GM21825 (cell line): Measurements from ENCODE around the gene ZNF862.

ENCODE experiments used
- ATAC-seq: cut with Tn5 transposase; IDR thresholded peaks from one replicate; pipeline ENCODE4 v1.9.1; 2021; ENCODE audit warnings: mild to moderate bottlenecking, moderate library complexity; ENCODE audit not compliant: unreplicated experiment

Gene ZNF862

DNA sequence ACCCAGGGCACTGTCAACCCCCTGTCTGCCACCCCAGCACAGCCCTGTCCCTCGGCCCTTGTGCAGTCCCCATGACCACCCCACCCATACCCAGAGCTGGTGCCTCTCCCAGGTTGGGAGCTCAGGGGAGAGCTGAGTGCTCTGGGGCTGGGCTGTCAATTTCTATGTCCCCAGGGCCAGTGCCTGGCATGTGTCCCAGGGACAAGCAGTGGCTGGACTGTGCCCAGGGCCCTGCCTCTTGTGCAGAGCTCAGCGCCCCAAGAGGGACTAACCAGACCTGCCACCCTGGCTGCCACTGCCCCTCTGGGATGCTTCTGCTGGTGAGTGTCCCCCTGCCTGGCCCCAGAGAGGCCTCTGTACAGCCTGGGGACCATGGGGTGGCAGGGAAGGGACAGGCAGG, 29.0 kb upstream of the ZNF862 start:
- ATAC-seq: no peak

DNA sequence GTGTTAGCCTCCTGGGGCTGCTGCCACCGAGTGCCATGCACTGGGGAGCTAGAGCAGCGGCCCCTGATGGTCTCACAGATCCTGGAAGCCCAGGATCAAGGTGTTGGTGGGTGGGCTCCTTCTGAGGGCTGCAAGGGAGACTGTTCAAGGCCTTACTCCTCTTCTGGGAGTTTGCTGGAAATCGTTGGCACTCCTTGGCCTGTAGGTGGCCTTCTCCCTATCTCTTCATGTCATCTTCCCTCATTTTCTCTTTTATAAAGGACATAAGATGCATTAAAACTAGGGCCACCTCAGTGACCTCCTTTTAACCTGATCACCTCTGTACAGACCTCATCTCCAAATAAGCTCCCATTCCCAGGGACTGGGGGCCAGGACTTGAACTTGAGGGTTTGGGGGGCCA, 27.0 kb upstream of the ZNF862 start:
- ATAC-seq: no peak

DNA sequence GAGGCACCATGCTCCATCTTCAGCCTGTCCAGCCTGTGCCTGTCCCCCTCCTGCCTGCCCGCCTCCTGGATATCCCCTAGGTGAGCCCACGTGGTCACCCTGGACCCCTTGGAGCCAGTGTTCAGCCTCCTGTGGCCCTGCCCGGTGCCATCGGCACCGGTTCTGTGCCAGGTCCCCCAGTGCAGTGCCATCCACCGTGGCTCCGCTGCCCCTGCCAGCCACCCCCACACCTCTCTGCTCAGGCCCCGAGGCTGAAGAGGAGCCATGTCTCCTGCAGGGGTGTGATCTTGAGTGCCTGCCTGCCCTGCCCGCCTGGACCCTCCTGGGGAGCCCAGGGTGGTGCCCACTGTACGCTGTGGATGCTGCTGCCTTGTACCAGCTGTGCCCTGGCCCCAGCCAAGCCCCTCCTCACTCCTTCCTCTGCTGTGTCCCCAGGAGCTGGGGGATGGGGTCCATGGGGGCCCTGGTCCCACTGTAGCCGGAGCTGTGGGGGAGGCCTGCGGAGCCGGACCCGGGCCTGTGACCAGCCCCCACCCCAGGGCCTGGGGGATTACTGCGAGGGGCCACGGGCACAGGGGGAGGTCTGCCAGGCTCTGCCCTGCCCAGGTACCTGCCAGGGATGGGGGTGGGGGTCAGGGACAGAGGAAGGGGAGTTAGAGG, 26.2 kb upstream of the ZNF862 start:
- no peak for ATAC-seq

DNA sequence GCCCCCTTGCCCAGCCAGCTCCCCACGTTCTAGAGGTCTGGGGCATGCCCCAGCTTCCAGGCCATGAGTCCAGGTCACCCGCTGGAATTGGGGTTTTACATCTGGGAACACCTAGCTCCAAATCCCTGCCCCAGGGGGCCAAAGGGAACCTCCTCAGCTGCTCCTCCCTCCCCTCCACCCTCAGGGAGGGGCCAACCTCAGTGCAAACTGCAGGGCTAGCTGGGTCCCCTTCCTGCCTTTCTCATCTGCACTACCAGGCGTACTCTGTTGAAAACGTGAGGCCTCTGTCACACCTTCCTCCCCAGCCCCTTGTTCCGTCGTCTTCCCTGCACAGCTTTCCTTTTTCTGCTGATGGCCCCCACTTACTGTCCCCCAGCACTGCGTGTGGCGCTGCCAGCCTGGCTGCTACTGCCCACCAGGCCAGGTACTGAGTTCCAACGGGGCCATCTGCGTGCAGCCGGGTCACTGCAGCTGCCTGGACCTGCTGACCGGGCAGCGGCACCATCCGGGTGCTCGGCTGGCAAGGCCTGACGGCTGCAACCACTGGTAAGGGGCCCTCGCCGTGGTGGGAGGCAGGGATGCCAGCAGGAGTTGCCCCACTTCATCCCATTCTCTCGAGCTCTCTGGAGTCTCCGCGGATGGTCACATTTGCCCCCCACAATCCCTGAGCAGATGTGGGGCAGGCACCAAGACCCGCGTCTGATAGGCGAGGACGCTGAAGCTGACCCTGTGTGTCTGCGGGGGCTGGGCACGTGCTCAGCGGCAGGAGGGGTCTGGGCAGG, 24.7 kb upstream of the ZNF862 start:
- ATAC-seq: no peak

DNA sequence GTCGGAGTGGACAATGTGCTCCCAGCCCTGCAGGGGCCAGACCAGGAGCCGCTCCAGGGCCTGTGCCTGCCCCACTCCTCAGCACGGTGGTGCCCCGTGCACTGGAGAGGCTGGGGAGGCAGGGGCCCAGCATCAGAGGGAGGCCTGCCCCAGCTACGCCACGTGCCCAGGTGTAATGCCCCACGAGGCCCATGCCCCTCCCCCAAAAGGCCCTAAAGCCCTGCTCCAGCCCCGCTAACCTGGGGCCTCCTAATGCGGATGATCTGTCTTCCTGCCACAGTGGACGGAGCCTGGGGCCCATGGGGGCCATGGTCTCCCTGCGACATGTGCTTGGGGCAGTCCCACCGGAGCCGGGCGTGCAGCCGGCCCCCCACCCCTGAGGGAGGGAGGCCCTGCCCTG, 23.7 kb upstream of the ZNF862 start:
- ATAC-seq: no peak

DNA sequence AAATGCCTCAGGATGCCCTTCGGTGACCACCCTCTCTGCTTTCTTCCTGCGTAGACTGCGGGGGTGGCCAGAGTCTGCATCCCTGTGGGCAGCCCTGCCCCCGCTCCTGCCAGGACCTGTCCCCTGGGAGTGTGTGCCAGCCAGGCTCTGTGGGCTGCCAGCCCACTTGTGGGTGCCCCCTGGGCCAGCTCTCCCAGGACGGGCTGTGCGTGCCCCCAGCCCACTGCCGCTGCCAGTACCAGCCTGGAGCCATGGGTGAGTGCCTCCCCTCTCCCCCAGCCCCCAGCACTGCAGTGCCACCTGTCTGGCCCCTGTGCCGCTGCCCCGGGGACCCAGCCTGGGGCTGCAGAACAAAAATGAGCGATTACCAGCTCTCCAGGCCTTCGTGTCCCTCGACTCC, 23.1 kb upstream of the ZNF862 start:
- ATAC-seq: no peak

DNA sequence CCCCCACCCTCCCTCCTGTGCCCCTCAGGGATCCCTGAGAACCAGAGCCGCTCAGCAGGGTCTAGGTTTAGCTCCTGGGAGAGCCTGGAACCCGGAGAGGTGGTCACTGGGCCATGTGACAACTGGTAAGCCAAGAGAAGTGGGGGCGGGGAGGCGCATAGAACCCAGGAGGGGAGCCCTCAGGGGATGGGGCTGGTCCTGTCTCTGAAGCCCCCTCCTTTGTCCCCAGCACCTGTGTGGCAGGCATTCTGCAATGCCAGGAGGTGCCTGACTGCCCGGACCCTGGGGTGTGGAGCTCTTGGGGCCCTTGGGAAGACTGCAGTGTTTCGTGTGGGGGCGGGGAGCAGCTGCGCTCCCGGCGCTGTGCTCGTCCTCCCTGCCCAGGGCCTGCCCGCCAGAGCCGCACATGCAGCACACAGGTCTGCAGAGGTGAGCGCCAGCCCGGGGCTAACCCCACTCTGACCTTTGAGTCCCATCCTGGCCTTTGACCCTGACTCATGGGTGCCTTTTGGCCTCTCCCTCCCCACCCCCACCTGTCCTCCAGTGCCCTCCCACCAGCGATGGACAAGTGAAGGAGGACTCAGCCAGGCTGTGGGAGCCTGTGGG, 22.4 kb upstream of the ZNF862 start:
- ATAC-seq: no peak

DNA sequence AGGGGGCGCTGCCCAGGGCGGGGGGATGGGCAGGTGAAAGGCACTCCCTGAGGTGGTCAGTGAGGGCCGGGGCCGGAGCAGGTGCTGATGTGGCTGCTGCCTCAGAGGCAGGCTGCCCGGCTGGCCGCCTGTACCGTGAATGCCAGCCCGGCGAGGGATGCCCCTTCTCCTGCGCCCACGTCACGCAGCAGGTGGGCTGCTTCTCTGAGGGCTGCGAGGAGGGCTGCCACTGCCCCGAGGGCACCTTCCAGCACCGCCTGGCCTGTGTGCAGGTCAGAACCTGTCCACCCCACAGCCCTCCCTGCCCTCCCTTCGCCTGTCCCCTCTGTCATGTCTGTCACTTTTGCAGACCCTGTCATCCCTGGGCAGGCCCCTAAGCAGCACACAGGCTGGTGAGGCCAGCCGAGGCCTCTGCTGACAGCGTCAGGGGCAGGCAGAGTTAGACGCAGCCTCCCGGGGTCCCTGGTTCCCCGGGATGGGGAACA, 21.9 kb upstream of the ZNF862 start:
- ATAC-seq: no peak

DNA sequence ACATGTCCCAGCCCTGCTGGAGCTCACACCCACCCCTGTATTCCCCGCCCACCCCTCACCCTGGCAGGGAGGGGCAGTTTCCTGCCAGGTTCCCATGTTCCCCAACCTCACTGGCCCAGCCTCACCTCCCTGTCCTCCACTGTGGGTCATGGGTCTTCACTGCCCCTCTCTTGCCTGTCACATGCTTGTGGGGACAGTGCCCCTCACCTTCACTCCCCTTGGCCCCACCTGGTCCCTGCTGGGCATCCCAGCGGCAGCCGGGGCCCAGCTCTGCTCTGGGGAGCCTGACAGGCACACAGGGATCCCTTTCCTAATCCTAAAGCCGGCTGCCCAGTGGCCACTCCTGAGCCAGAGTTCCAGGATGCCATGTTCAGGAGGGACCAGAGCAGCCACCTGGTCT, 21.4 kb upstream of the ZNF862 start:
- no peak for ATAC-seq

DNA sequence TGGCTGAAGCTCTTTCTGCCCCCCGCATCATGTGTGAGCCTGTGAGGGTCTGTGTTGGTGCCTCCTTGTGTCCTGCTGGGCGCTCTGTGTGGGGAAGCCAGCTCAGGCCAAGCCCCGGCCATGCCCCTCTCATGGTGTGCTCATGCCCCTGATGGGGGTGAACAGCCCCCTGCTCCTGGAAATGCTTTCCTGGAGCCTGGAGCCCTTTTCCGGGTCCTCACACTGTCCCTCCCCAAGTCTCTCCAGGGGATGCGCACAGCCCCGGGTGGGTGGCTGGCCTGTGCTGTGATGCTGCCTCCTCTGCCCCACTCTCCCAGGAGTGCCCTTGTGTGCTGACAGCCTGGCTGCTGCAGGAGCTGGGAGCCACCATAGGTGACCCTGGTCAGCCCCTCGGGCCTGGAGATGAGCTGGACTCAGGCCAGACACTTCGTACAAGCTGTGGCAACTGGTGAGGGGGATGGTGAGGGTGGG, 20.8 kb upstream of the ZNF862 start:
- no peak for ATAC-seq

DNA sequence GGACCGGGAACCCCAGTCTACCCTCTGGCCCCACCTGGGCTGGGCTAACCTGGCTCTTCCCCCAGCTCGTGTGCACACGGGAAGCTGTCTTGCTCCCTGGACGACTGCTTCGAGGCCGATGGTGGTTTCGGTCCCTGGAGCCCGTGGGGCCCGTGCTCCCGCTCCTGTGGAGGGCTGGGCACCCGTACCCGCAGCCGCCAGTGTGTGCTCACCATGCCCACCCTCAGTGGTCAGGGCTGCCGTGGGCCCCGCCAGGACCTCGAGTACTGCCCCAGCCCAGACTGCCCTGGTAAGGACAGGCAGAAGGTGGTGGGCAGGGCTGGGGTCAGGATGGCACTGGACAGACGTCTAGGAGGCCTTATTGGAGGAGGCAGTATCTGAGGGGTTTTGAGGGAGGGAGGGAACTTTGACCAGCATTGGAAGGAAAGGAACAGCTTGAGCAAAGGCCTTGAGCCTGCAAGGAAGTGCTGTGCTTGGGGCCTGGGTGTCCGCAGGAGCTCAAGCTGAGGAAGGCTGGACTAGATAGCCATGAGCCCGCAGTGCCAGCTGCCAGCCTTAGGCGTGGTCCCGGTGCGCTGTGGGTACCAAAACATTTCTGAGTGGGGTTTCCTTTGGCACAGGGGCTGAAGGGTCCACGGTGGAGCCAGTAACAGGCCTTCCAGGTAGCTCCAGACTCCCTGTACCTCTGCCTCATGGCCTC, 20.2 kb upstream of the ZNF862 start:
- no peak for ATAC-seq

DNA sequence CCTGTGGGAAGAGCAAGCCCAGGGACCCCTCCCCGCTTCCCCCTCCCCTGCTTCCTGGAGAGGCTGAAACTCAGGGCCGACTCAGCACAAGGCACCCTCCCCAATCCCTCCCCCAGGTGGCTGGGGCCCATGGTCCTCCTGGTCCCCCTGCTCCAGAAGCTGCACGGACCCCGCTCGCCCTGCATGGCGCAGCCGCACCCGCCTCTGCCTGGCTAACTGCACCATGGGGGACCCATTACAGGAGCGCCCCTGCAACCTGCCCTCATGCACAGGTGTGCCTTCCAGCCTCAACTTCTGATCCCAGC, 19.7 kb upstream of the ZNF862 start:
- ATAC-seq: no peak

DNA sequence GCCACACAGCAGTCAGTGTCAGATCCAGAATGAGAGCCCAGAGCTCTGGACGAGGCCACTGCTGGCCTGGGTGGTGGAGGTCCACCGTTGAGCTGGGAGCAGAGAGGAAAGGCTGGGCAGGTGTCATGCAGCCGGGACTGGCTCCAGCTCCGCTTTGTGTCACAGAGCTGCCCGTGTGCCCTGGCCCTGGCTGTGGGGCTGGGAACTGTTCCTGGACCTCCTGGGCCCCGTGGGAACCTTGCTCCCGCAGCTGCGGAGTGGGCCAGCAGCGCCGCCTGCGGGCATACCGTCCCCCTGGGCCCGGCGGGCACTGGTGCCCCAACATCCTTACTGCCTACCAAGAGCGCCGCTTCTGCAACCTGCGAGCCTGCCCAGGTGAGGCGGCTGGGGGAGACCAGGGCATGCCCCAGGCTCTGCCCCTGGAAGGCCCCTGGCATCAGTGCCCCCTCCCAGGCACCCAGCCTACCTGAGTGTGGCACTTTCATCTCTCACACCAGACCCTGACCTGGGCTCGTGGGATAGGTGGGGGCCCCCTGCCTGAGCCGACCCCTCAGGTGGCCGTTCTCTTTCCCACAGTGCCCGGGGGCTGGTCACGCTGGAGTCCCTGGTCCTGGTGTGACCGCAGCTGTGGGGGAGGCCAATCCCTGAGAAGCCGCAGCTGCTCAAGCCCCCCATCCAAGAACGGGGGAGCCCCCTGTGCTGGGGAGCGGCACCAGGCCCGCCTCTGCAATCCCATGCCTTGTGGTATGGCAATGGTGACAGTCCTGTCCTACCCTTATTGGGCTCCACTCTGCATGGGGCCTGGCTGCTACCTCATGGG, 18.8 kb upstream of the ZNF862 start:
- ATAC-seq: no peak

DNA sequence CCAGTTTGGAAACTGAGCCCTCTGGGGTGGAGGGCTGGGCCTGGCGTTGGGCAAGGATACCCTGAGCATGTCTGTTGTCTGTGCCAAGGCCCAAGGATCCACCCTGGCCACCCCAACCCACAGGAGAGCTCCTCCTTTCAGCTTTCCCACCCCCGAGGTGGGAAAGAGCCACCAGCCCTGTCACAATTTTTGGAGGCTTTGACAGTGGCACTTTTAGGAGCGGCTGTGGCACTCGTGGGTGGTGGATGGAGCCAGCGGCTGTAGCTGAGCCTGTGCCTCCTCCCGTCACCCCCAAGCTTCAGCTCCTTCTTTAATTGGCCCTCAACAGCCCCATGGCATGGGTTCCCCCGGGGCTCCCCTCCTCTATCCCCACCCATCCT, 18.2 kb upstream of the ZNF862 start:
- no peak for ATAC-seq

DNA sequence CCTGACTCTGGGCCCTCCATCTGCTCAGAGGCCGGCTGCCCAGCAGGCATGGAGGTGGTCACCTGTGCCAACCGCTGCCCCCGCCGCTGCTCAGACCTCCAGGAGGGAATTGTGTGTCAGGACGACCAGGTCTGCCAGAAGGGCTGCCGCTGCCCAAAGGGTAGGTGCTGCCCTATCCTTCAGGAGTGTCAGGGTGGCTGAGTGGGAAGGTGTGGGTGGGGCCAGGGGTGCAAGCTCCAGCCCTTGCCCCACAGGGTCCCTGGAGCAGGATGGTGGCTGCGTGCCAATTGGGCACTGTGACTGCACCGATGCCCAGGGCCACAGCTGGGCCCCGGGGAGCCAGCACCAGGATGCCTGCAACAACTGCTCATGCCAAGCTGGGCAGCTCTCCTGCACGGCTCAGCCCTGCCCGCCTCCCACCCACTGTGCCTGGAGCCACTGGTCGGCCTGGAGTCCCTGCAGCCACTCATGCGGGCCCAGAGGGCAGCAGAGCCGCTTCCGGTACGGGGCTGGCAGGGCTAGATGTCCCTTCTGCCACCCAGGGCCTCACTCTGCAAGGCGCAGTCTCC, 17.5 kb upstream of the ZNF862 start:
- no peak for ATAC-seq

DNA sequence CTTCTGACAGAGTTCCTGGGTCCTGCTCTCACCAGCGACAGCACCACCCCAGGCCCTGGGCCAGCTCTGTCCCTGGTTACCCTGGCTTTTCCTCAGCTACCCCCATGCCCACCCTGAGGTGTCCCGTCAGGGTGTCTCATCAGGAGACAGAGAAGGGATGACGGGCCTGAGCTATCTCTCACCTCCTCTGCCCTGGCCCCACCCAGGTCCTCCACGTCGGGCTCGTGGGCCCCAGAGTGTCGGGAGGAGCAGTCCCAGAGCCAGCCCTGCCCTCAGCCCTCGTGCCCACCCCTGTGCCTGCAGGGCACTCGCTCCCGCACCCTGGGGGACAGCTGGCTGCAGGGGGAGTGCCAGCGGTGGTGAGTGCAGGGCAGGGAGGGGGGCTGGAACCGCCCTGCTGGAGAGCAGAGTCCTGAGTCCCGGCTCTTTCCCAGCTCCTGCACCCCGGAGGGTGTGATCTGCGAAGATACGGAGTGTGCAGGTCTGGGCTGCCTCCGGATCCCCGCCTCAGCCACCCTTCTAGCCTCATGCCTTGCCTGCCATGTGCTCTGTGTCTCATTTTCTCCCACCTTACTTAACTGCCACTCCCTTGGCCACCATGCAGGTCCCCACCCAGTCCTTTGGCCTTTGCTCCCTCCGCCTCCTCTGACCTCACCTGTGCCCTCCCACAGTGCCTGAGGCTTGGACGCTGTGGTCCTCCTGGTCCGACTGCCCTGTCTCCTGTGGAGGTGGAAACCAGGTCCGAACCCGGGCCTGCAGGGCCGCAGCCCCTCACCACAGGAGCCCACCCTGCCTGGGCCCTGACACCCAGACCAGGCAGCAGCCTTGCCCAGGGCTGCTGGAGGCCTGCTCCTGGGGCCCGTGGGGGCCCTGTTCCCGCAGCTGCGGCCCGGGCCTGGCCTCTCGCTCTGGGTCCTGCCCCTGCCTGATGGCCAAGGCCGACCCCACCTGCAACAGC, 16.7 kb upstream of the ZNF862 start:
- ATAC-seq: no peak

DNA sequence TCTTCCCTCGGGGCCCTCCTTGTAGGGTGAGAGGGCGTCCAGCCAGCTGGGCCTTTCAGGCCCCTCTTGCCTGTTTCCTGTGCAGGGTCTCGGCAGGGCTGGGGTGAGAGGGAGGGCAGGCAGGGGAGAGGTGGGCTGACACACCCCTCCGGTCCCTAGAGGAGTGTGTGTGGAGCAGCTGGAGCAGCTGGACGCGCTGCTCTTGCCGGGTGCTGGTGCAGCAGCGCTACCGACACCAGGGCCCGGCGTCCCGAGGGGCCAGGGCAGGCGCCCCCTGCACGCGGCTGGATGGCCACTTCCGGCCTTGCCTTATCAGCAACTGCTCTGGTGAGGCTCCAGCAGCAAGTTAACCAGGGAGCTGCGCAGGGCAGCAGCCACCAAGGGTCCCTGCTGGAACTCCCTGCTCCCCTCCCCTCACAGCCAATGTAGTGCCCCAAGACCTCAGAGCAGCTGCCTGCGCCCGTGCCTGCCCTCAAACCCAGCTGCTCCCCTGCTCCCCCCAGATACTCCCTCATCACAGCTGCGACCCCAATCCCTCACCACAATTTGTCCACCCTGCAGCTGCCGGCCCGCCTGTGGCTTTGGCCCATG, 15.7 kb upstream of the ZNF862 start:
- no peak for ATAC-seq

DNA sequence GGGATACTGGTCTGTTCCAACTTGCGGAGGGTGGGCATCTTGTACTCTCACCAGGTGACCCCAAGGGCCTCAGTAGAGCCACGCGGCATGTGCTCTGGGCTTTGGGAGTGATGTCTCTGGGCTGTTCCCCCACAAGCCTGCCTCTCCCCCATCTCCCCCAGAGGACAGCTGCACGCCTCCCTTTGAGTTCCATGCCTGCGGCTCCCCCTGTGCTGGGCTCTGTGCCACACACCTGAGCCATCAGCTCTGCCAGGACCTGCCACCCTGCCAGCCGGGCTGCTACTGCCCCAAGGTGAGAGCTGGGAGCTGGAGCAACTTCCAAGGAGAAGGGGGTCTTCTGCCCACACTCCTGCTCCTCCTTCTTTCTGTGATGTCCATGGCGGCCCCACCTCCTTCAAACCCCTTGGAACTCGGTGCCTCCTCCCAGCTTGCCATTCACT, 15.0 kb upstream of the ZNF862 start:
- no peak for ATAC-seq

DNA sequence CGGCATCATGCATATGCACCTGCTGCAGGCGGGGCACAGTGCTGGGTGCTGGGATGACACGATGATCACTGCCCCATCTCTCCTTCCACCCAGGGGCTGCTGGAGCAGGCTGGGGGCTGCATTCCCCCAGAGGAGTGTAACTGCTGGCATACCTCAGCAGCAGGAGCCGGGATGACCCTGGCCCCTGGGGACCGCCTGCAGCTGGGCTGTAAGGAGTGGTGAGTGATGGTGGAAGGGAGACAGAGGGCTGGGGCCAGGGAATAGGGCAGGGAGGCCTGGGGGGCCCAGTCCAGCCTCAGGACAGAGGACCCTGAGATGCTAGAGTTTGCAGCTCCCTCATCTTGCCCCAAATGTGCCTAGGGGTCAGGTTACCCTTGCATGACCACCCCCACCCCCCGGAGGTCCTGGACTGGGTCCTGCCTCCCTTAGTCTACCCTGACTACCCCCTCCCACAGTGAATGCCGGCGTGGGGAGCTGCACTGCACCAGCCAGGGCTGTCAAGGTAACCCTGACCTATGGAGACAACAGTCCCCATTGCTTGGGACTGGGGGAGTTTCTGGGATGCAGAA, 14.5 kb upstream of the ZNF862 start:
- no peak for ATAC-seq
